HG02973 (cell line): Measurements from ENCODE around the gene ZMIZ1.

Source experiments
- ATAC-seq: cut with Tn5 transposase; IDR thresholded peaks from one replicate; pipeline ENCODE4 v1.9.1; 2021; ENCODE audit warnings: moderate library complexity; ENCODE audit not compliant: unreplicated experiment

ZMIZ1 gene

DNA sequence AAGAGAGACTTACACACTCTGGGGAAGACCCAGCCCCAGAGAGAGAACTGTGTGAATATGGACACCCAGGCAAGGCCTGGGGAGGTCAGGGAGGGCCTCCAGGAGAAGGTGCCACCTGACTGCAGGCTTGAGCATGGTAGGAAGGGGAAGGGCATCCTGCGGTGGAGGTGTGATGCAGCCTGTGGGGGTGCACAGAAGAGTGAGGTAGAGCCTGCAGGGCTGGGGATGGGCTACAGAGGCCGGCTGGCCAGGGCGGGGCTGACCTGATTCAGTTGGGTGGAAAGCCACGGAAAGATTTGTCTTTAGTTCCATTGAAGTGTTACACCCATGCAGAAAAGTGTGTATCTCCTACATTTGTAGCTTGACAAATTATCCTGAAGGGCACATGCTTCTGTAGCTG lies 47.6 kb downstream of the ZMIZ1 start:
- ATAC-seq: peak; percentile 5

DNA sequence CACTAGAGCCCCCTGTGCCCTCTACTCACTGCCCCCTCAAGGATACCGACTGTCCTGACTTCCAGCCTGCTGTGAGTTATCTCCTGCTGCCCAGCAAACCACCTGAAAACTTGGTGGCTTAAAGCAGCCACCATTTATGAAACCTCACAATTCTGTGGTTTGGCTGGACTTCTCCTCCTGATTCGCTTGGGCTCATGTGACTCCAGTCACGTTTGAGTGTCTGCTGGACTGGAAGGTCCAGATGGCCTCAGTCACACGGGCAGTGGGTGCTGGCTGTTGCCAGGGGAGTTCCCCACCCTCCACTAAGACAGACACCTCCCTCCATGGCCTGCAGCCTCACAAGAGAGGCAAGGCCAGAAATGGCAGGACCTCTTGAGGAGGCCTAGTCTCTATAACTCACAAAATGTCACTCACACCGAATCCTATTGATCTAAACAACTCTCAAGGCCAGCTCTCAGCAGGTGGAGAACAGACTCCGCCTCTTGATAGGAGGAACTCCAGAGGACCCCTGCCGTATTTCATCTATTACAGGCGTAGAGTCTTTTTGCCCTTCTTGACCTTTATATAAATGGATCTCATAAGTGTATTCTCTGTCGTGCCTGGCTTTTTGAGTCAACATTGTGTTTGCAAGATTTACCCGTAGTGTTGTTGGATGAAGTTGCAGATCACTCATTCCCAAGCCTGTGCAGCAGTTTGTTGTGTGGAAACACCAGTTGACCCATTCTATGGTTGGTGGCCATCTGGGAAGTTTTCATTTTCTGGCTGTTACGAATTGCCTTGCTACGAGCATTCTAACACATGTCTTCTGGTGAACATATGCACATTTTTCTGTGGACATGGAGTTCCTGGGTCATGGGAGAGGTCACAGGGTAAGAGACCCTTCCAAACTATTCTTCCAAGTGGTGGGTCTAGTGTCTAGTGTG lies 48.3 kb downstream of the ZMIZ1 start:
- ATAC-seq: peak; percentile 48

GRCh38 chr10:79118286-79119202 lies 49.8 kb downstream of the ZMIZ1 start:
- ATAC-seq: no peak

DNA sequence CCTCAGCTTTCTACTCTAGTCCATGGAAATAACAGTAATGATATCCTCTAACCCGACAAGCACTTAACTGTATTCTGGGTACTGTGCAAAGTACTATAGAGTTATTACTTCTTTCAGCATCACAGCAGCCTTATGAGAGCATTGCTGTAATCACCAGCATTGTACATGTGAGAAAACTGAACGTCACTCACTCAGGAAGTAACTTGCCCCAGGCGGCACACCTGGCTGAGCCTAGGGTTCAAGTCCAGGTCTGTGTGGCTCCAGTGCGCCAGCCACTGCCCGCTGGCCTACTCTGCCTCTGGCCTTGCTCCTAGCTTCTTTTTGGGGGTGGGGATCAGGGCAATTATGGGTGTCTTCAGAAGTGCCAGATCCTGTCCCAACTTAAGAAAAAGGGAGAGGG lies 50.5 kb downstream of the ZMIZ1 start:
- no peak for ATAC-seq

DNA sequence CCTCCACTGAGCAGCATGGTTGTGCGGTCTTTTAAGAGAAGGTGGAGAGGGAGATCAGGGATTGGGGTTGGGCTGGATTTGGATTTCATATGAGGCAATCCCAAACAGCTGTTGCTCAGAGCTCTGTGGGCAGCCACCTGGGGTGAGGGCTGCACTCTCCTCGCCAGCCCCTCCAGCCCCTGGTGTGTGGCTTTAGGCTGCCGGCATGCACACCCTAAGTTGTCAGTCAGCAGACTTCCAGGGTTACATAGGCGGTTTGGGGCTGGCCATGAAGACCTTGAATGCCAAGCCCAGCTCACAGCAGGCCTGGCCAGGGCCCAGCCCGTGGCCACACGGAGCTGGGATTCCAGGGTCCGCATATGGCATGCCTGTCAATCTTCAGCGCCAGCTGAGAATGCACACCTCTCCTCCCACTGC lies 54.8 kb downstream of the ZMIZ1 start:
- ATAC-seq: no peak

DNA sequence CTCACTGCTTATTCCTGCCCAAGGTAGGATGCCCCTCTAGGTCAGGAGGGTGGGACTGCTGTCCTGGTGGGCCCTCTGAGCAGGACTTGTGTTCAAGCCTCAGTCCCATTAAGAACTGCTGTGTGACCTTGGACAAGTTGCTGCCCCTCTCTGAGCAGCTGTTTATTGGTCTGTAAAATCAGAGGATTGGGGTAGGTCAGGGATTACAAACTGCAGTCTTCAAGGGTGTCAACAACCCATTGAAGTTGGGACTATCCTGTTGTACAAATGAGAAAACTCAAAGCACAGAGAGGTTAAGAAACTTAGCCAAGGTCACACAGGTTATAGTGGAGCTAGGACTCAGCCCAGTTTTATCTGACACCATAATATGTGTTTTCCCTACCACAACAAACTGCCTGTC lies 55.3 kb downstream of the ZMIZ1 start:
- no peak for ATAC-seq

GRCh38 chr10:79125092-79125491 lies 56.3 kb downstream of the ZMIZ1 start:
- ATAC-seq: no peak

- no peak for ATAC-seq
Observed at GRCh38 chr10:79126351-79127080, 57.8 kb downstream of the ZMIZ1 start.

DNA sequence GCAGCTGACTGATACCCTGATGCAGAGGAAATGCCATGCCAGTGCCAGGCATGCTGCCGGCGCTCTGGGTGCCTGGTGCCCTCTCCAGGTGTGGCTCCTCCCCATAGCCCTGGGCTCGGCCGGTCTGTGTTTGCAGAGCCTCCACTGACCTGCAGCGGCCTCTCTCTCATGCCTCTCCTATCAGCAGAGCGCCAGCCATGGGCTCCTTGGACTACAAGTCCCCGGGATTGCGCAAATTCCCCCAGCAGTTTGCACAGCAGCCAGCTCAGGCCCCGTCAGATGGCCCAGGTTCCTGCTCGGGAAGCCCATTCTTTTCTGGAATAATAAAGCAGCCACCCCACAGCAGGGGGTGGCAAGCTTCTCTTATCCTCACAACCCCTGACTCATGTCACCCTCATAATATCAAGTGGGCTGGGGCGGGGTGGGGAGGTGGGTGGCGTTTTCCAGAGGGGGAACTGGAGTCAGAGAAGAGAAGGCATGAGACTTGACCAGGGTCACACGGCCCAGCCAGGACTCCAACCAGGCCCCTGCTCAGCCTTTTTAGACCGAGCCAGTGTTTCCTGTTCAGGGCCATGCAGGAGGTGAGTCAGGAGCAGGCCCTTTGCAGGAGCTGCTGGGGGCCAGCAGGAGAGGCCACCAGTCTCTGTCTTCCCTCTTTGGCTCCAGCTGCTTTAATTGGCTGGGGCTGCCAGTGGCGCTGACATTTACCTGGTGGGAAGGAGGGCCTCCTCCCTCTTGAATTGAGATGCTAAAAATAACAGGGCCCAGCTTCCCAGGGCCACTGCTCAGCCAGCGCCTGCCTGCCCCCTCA lies 58.6 kb downstream of the ZMIZ1 start:
- ATAC-seq: no peak

GRCh38 chr10:79128241-79128922 lies 59.6 kb downstream of the ZMIZ1 start:
- ATAC-seq: no peak

- ATAC-seq: no peak
Observed at GRCh38 chr10:79128923-79129305, 60.1 kb downstream of the ZMIZ1 start.

DNA sequence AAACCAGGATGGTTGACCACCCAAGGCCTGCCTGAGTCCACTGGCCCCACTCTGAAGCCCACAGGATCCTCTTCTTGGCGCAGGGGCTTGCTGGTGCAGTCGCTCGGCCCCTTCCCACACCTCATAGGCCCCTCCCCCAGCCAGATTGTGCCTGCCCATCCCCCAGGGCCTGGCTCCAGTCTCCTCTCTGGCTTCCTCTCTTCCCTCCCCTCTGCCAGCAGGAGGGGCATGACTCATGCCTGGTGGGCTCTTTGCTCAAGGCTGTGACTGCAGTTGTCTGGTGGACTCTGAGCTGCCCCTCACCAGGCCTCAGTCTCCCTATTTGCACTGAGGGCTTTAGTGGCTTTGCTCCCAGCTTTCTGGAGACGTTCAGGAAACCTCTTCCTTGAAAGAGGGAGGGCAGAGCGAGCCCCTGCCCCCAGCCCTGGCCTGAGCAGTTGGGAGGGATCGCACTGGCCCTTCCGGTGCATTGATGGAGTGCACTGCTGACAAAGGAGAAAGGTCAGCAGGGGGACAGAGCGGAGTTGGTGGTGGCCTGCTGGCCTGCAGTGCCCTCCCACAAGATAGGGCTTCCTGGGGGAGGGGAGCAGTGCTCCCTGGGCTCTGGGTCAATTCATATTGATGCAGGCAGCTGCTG lies 60.7 kb downstream of the ZMIZ1 start:
- ATAC-seq: no peak

- no peak for ATAC-seq
Observed at GRCh38 chr10:79130255-79130654, 61.5 kb downstream of the ZMIZ1 start.

DNA sequence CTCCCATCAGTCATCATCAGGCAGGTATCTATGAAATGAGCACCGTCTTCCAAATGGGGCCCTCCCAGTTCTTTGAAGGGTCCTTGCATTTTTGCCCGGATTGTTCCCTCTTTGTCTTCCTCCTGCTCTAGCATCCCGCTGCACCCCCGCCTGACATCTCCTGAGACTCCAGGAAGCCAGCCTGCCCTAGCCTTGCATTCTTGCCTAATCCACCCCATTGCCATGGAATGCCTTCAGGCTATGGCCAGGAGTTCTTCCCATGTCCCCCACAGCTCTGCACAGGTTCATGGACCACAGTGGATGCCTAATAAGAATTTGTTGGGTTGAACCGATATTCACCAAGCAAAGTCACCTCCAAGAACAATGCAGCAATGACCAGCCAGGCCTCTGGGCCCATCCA lies 62.1 kb downstream of the ZMIZ1 start:
- no peak for ATAC-seq

DNA sequence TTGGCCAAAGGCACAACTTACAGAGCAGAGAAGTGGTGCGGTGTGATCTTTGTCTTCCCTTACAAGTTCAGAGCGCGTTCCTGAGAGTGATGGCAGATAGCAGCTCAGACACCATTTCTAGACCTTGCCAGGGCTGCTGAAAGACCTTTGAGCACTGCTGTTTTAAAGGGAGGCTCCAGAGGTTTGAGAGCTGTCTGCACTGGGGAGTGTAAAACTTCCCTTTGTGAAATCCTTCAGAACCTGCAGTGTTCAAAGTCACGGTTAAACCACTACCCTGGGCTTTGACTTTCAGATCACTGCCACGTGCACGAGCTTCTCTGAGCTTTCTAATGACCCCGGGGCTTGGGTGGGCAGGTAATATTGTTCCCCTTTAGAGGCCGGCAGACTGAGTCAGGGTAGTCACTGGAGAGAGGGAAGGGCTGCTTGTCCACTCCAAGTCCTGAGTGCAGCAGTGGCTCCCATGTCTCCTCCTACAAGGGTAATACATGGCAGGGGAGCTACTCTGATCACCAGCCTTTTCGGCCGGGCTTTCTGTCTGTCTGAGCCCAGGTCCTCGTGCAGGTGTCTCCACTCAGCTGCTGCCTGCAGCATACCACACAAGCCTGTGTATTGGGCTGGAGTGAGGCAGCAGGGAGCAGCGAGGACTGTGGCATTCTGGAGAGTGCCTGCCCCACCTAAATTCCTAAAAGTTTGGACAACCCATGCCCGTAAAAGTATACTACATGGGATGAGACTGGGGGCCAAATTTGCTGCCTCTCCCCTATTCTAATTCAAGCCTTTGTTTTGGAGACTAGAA lies 63.3 kb downstream of the ZMIZ1 start:
- ATAC-seq: no peak

DNA sequence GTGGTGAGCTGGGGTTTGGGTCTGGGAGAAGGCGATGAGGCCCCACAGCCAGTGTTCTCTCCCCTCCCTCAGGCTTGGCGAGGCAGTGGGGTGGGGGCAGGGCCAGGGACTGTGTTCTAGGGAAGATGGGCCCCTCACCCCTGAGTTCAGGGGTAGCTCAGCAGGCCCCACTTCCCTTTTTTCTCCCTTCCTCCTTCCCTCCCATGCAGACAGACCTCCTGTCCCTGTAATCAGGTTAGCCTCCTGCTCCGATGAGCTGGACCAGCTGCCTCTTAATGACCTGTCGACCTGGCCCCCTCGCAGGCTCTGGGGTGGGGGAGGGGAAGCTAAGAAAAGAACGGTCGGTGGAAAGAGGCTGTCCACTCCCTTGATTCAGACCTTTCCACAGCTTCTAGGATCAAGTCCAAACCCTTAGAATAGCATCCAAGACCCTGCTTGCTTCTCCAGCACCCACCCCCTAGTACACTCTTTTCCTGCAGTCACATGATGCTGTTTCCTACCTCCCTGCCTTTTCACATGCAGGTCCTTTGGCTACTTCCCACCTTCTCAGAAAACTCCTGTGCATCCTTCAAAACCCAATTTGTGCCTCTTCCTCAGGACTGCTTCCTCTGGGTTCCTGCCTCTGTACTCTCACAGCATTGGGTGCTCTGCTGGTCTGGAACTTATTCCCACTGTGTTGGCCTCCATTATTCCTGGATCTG lies 64.1 kb downstream of the ZMIZ1 start:
- ATAC-seq: no peak

- ATAC-seq: no peak
Observed at GRCh38 chr10:79133416-79133815, 64.7 kb downstream of the ZMIZ1 start.

DNA sequence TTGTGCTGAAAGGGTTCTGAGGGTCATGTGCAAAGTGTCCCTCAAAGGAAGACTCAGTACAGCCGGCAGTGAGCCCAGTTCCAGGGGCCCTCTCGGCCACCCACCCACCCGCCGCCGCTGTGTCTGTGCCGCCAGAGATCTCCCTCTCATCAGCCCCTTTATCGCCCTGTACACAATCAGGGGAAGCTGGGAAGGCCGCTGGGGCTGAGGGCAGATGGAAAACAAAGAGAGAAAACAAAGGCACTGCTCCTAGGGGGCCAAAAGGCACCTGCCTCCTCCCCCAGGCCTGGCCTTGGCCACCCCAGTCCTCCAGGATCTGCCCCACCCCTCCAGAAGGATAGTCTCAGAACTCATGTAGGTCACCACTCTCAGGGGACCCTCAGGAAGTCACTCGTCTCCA lies 67.0 kb downstream of the ZMIZ1 start:
- ATAC-seq: no peak
